ENCODE results near the gene LEF1. TPM values are rescaled to one million over a fixed set of nuclear protein-coding genes. Genes with fewer than 3 reads are reported as not detected.
A peak's percentile ranks its signal among the peaks of the same experiment; 100 is the strongest.

LEF1 gene
- total RNA-seq, 1 donor: under 0.01 TPM

GRCh38 chr4:108209489-108209888 lies 40.8 kb upstream of the LEF1 start:
- no peak overlapping the region for H3K4me3 ChIP-seq (ENCODE audit: low read depth, low read length)
- TF ChIP-seq CTCF (IDR thresholded peaks at IDR 0.05; ENCODE audit: insufficient read depth, low read depth, low read length): no peak
- no peak for DNase-seq (ENCODE audit: low read depth)

DNA sequence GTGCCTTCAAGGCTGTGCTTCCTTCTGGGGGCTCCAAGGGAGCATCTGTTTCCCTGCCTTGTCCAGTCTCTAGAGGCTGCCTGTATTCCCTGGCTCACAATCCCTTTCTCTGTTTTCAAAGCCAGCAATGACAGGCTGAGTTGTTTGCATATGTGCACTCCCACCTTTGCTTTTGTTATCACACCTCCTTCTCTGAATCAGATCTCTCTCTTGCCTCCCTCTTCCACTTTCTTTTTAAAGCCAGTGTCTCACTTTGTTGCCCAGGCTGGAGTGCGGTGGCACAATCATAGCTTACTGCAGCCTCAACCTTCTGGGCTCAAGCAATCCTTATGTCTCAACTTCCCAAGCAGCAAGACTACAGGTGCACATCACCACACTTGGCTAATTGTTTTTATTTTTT lies 37.1 kb upstream of the LEF1 start:
- H3K4me3 ChIP-seq (ENCODE audit: low read depth, low read length): no peak overlapping the region
- DNase-seq (ENCODE audit: low read depth): no peak
- TF ChIP-seq CTCF (IDR thresholded peaks at IDR 0.05; ENCODE audit: insufficient read depth, low read depth, low read length): no peak

DNA sequence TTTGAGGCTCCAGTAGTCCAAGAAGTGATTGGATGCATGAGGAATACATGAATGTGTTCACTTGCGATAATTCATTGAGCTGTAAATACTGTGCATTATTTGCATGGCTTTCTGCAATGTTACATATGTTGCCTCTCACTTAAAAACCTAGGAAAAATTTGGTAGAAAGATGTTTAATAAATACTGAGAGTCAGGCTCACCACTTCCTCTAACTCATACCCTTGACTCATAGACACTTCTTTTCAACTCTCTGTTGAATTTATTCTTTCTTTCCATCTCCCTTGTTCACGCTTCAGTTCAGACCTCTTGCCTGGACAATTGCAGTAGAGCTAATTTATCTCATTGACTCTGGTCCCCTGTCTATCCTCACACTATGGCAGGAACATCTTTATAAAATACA lies 35.8 kb upstream of the LEF1 start:
- no peak for TF ChIP-seq CTCF (IDR thresholded peaks at IDR 0.05; ENCODE audit: insufficient read depth, low read depth, low read length)
- H3K4me3 ChIP-seq (ENCODE audit: low read depth, low read length): no peak overlapping the region
- no peak for DNase-seq (ENCODE audit: low read depth)

GRCh38 chr4:108203377-108203776 lies 34.6 kb upstream of the LEF1 start:
- no peak overlapping the region for H3K4me3 ChIP-seq (ENCODE audit: low read depth, low read length)
- no peak for TF ChIP-seq CTCF (IDR thresholded peaks at IDR 0.05; ENCODE audit: insufficient read depth, low read depth, low read length)
- DNase-seq (ENCODE audit: low read depth): no peak

- DNase-seq (ENCODE audit: low read depth): no peak
- no peak overlapping the region for H3K4me3 ChIP-seq (ENCODE audit: low read depth, low read length)
- TF ChIP-seq CTCF (IDR thresholded peaks at IDR 0.05; ENCODE audit: insufficient read depth, low read depth, low read length): no peak
Measured at GRCh38 chr4:108201774-108202173, 33.0 kb upstream of the LEF1 start.

- no peak overlapping the region for H3K4me3 ChIP-seq (ENCODE audit: low read depth, low read length)
- no peak for DNase-seq (ENCODE audit: low read depth)
- TF ChIP-seq CTCF (IDR thresholded peaks at IDR 0.05; ENCODE audit: insufficient read depth, low read depth, low read length): no peak
Measured at GRCh38 chr4:108199881-108200280, 31.1 kb upstream of the LEF1 start.

DNA sequence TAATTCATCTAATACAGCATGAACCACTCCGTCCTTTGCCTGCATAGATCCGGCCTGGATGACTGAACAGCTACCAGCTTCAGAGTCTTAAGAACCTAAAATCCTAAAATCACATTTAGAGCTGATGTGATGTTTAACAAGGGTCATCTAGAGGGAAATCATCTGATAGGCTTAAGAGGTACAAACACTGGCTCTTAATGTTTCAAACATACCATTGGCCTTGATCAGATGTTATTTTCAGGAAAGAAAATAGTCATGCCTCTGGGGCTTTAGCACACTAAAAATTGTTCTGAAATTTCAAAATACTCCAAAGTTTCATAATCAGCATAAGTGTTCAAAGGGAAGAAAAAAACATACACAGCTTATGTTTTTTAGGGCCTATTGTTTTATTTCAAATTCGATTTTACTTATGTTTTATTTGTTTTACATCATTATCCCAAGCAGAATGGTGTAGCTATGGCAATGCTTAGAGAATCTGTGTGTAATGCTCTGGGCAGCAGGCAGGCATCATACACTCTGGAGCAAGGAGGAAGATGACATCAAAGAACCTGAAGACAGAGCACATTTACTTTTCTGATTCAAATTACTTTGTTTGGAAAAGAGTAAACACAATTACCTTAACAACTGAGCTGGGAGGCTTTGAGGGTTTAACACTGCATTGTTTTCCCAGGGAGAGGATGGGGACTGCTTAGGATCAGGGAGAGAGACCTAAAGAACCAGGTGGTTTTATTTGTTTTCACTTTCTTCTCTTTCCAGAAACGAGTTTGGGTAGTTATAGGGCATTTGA lies 25.3 kb upstream of the LEF1 start:
- peak; percentile 7 for DNase-seq (ENCODE audit: low read depth)
- no peak overlapping the region for H3K4me3 ChIP-seq (ENCODE audit: low read depth, low read length)
- no peak for TF ChIP-seq CTCF (IDR thresholded peaks at IDR 0.05; ENCODE audit: insufficient read depth, low read depth, low read length)
